HCT116 (cell line): Measurements from ENCODE around the gene PPIH. TPM values are rescaled to one million over a fixed set of nuclear protein-coding genes. Genes with fewer than 3 reads are reported as not detected.

Source experiments
- ATAC-seq: fragments of 200-7000 bp; cut with Tn5 transposase; 2 replicates; pipeline ENCODE4 v1.9.1; 2020; ENCODE audit warnings: mild to moderate bottlenecking, moderate library complexity
- Bru-seq: library from RNA; stranded (reverse); fragments of 400-500 nt; gene quantifications from one replicate; lab custom pipeline; 2021; lab: Mats Ljungman, UMichigan
- BruChase-seq, 2 experiments: library from RNA; stranded (reverse); fragments of 400-500 nt; gene quantifications; one replicate each; lab custom pipeline; 2021; lab: Mats Ljungman, UMichigan
- BruUV-seq: library from RNA; stranded (reverse); fragments of 400-500 nt; replicated peaks from 2 replicates; lab custom pipeline; 2021; lab: Mats Ljungman, UMichigan
- CTCF ChIA-PET: fragments of 300-600 bp; sonication (Branson Sonifier 250); formaldehyde crosslinking; loops from one replicate; lab custom pipeline; 2021; ENCODE audit warnings: antibody characterized with exemption; lab: Charles Lee
- POLR2A ChIA-PET: fragments of 300-600, 350-600 bp; sonication (Branson Sonifier 250); formaldehyde crosslinking; loops from one replicate; lab custom pipeline; 2021; ENCODE audit warnings: antibody characterized with exemption; lab: Charles Lee
- RAD21 ChIA-PET, 2 experiments: fragments of 300-600 bp; sonication (Branson Sonifier 250); formaldehyde crosslinking; loops; one replicate each; lab custom pipeline; 2023; ENCODE audit warnings: low total read pairs in 2 of 2; ENCODE audit not compliant: uncharacterized antibody in 2 of 2, unreplicated experiment in 2 of 2, low non-redundant PET in 1 of 2; lab: Charles Lee
- DNase-seq: peaks from one replicate; pipeline ENCODE4 v3.0.0-alpha.2; 2010; ENCODE audit warnings: low read depth, low spot score
- H2AFZ ChIP-seq: fragments of 200-600 bp; shearing (Covaris generic), sonication (generic); 2 replicates; pipeline ENCODE4 v1.6.1; 2017; ENCODE audit warnings: low read depth, mixed run types, mixed read lengths, antibody characterized with exemption, low read length; ENCODE audit not compliant: poor library complexity, severe bottlenecking
- H3K27ac ChIP-seq: 2 replicates; pipeline ENCODE4 v1.5.1; 2012; ENCODE audit warnings: low read depth, low read length
- H3K27me3 ChIP-seq: fragments of 200-600 bp; sonication (generic); 2 replicates; pipeline ENCODE4 v1.6.1; 2016; ENCODE audit warnings: mixed run types, low read length, mixed read lengths; ENCODE audit not compliant: insufficient read depth
- H3K36me3 ChIP-seq, 2 experiments: fragments of 200-500 bp in 1 of 2; fragments of 200-600 bp in 1 of 2; sonication (Bioruptor generic) in 1 of 2; sonication (generic) in 1 of 2; 2 replicates each; pipeline versions ENCODE4 v1.5.1 to v1.6.1; 2014 to 2016; ENCODE audit warnings: low read length in 2 of 2, inconsistent platforms in 1 of 2, mixed read lengths in 1 of 2, mixed run types in 1 of 2; ENCODE audit not compliant: insufficient read depth in 2 of 2, control insufficient read depth in 1 of 2
- H3K4me1 ChIP-seq, 2 experiments: fragments of 200-600 bp in 1 of 2; sonication (generic) in 1 of 2; 2 replicates each; pipeline versions ENCODE4 v1.5.1 to v1.6.1; 2012 to 2017; ENCODE audit warnings: low read length in 2 of 2, inconsistent platforms in 1 of 2, mild to moderate bottlenecking in 1 of 2, mixed read lengths in 1 of 2, mixed run types in 1 of 2, moderate library complexity in 1 of 2; ENCODE audit not compliant: insufficient read depth in 2 of 2, control insufficient read depth in 1 of 2
- H3K4me2 ChIP-seq: fragments of 200-600 bp; sonication (generic); 2 replicates; pipeline ENCODE4 v1.6.1; 2017; ENCODE audit warnings: mixed run types, low read length, mixed read lengths
- H3K4me3 ChIP-seq, 2 experiments: fragments of 200-600 bp in 1 of 2; sonication (generic) in 1 of 2; replicated peaks in 1 of 2; 2 replicates each; pipeline ENCODE4 v1.5.1; 2011 to 2016; ENCODE audit warnings: low read length in 2 of 2, control low read depth in 1 of 2, low read depth in 1 of 2, mild to moderate bottlenecking in 1 of 2, mixed read lengths in 1 of 2, mixed run types in 1 of 2
- H3K79me2 ChIP-seq: fragments of 200-600 bp; sonication (generic); 2 replicates; pipeline ENCODE4 v1.6.1; 2017; ENCODE audit warnings: mild to moderate bottlenecking, mixed run types, low read length, moderate library complexity, mixed read lengths; ENCODE audit not compliant: insufficient read depth
- H3K9ac ChIP-seq: fragments of 200-600 bp; sonication (generic); 2 replicates; pipeline ENCODE4 v1.6.1; 2016; ENCODE audit warnings: low read length, mixed read lengths
- H3K9me2 ChIP-seq: fragments of 200-600 bp; sonication (generic), shearing (Covaris generic); 2 replicates; pipeline ENCODE4 v1.6.1; 2017; ENCODE audit warnings: mixed run types, mild to moderate bottlenecking, moderate library complexity; ENCODE audit not compliant: insufficient read depth
- H3K9me3 ChIP-seq, 2 experiments: fragments of 200-500 bp in 1 of 2; fragments of 200-600 bp in 1 of 2; sonication (Bioruptor generic) in 1 of 2; sonication (generic) in 1 of 2; 2 replicates each; pipeline ENCODE4 v1.6.1; 2014 to 2017; ENCODE audit warnings: low read length in 2 of 2, mixed read lengths in 2 of 2, inconsistent platforms in 1 of 2, low read depth in 1 of 2, mild to moderate bottlenecking in 1 of 2, mixed run types in 1 of 2, moderate library complexity in 1 of 2; ENCODE audit not compliant: control insufficient read depth in 1 of 2, insufficient read depth in 1 of 2
- H4K20me1 ChIP-seq: fragments of 200-600 bp; sonication (generic), shearing (Covaris generic); 2 replicates; pipeline ENCODE4 v1.6.1; 2017; ENCODE audit warnings: mixed run types, mild to moderate bottlenecking, moderate library complexity; ENCODE audit not compliant: insufficient read depth
- ATF3 ChIP-seq: IDR thresholded peaks from 2 replicates; pipeline ENCODE4 v1.6.1; 2012
- CBX3 ChIP-seq: IDR thresholded peaks from 2 replicates; pipeline ENCODE4 v1.6.1; 2012; ENCODE audit warnings: low read depth
- CEBPB ChIP-seq: IDR thresholded peaks from 2 replicates; pipeline ENCODE4 v1.6.1; 2012; ENCODE audit warnings: low read depth
- CTCF ChIP-seq, 3 experiments: fragments of 200-600 bp in 1 of 3; sonication (generic) in 1 of 3; IDR thresholded peaks in 2 of 3; conservative IDR thresholded peaks in 1 of 3; 2 replicates each; pipeline ENCODE4 v1.5.1; 2012 to 2017; ENCODE audit warnings: low read depth in 2 of 3, low read length in 2 of 3, antibody characterized with exemption in 1 of 3, borderline replicate concordance in 1 of 3, control low read depth in 1 of 3, mild to moderate bottlenecking in 1 of 3, mixed read lengths in 1 of 3, mixed run types in 1 of 3, moderate library complexity in 1 of 3; ENCODE audit not compliant: insufficient read depth in 1 of 3
- EGR1 ChIP-seq: IDR thresholded peaks from 2 replicates; pipeline ENCODE4 v1.6.1; 2012; ENCODE audit warnings: low read depth
- EZH2 ChIP-seq: fragments of 200-600 bp; sonication (generic); IDR thresholded peaks from 2 replicates; pipeline ENCODE4 v1.6.1; 2017; ENCODE audit warnings: antibody characterized with exemption, mixed run types
- EZH2phosphoT487 ChIP-seq: fragments of 200-600 bp; IDR thresholded peaks from 2 replicates; pipeline ENCODE4 v1.6.1; 2018; ENCODE audit warnings: antibody characterized with exemption, borderline replicate concordance
- FOSL1 ChIP-seq: IDR thresholded peaks from 2 replicates; pipeline ENCODE4 v1.6.1; 2012; ENCODE audit warnings: low read depth
- MAX ChIP-seq: IDR thresholded peaks from 2 replicates; pipeline ENCODE4 v1.6.1; 2012
- POLR2AphosphoS5 ChIP-seq: IDR thresholded peaks from 2 replicates; pipeline ENCODE4 v1.6.1; 2011; ENCODE audit warnings: mild to moderate bottlenecking, low read depth, low read length, moderate library complexity
- REST ChIP-seq: IDR thresholded peaks from 2 replicates; pipeline ENCODE4 v1.6.1; 2012; ENCODE audit warnings: low read depth
- SIN3A ChIP-seq: IDR thresholded peaks from 2 replicates; pipeline ENCODE4 v1.6.1; 2012; ENCODE audit warnings: low read depth
- SP1 ChIP-seq: IDR thresholded peaks from 2 replicates; pipeline ENCODE4 v1.6.1; 2012; ENCODE audit warnings: low read depth
- YY1 ChIP-seq: IDR thresholded peaks from 2 replicates; pipeline ENCODE4 v1.6.1; 2011; ENCODE audit warnings: low read length, low read depth, moderate library complexity, mild to moderate bottlenecking; ENCODE audit not compliant: insufficient replicate concordance; ENCODE audit errors: extremely low read depth
- ZFX ChIP-seq: fragments of 450-650 bp; IDR thresholded peaks from 2 replicates; pipeline ENCODE4 v1.6.1; 2017
- ZNF274 ChIP-seq: fragments of 200-500 bp; sonication (Bioruptor generic); IDR thresholded peaks from 2 replicates; pipeline ENCODE4 v1.6.1; 2014; ENCODE audit warnings: mild to moderate bottlenecking, low read depth, low read length, inconsistent platforms
- intact Hi-C: fragments of 100-400 bp; cut with micrococcal nuclease; formaldehyde crosslinking; loops from 2 replicates; pipeline ENCODE4 v1.10.0; 2022
- long read RNA-seq: library from polyadenylated mRNA; unstranded; transcript quantifications from one replicate; pipeline ENCODE4 v2.0.0, GENCODE V29; 2021; ENCODE audit not compliant: unreplicated experiment
- polyA plus RNA-seq: library from polyadenylated mRNA; unstranded; fragments of >200 nt; gene quantifications from 2 replicates; pipeline ENCODE4 v1.2.1, GENCODE V29; 2012; ENCODE audit warnings: missing spikeins
- total RNA-seq: library from RNA; stranded (reverse); gene quantifications from one replicate; pipeline ENCODE4 v1.2.1, GENCODE V29; 2021; ENCODE audit not compliant: unreplicated experiment

Gene PPIH
- 100 TPM for total RNA-seq
- 77.3 and 100 TPM in 2 replicates for polyA plus RNA-seq
- Bru-seq, nascent RNA = percentile 81 among the genes with signal in this experiment
- percentile 78 among the genes with signal in this experiment for BruChase-seq, experiment 1, labeled RNA remaining after a 6-hour chase
- BruChase-seq, experiment 2, labeled RNA remaining after a 2-hour chase = percentile 78 among the genes with signal in this experiment
- long read RNA-seq, transcript PPIH-201 (10 exons, 752 nt) = major isoform, 17 of 87 reads
- long read RNA-seq, partial matches to known transcripts = 60 of 87 reads
- long read RNA-seq, other reads (novel, unspliced or antisense) = 10 of 87 reads

GRCh38 chr1:42657981-42658876, at the start of gene PPIH:
Gene PPIH, plus strand, starts transcription at chr1:42658423. Its CDS starts 24 bp downstream, at chr1:42658447.
- DNase-seq = peak; percentile 88
- H3K4me1 ChIP-seq = peaks cover 11 to 21% of the 10 kb centered on the region in 2 experiments; a peak in 3 of 4 replicates
- CTCF ChIA-PET = no interaction called here
- no peaks in the 10 kb centered on the region for H4K20me1 ChIP-seq
- RAD21 ChIA-PET = no interaction called here
- H2AFZ ChIP-seq = no peak within 1 kb of the TSS
- peaks cover 8 to 21% of the 10 kb centered on the region in 2 experiments for H3K36me3 ChIP-seq
- intact Hi-C loops = loop anchor here (10.0 kb wide), 1 partner anchor 313 kb away; no protein-coding TSS in a partner anchor
- peak within 1 kb of the TSS; percentile 89 to 98 for H3K4me3 ChIP-seq
- POLR2A ChIA-PET = interaction anchor here (1.1 to 1.4 kb wide), 2 partner anchors 24 to 108 kb away, joined by 4 to 7 read pairs; partner anchors contain the start of gene YBX1
- peak within 1 kb of the TSS; percentile 94 for H3K9ac ChIP-seq
- peak; percentile 99 for ATAC-seq
- H3K27me3 ChIP-seq = no peaks in the 10 kb centered on the region
- H3K9me2 ChIP-seq = no peaks in the 10 kb centered on the region
- H3K27ac ChIP-seq = peak within 1 kb of the TSS; percentile 70
- peak within 1 kb of the TSS; percentile 92 for H3K4me2 ChIP-seq
- H3K9me3 ChIP-seq = no peaks in the 10 kb centered on the region
- H3K79me2 ChIP-seq = peaks cover 50% of the 10 kb centered on the region
- BruUV-seq = TSS peak; percentile 68
- TF ChIP-seq YY1 = peak; percentile 91
- TF ChIP-seq CTCF (IDR thresholded peaks at IDR 0.05 in 2 of 3, conservative IDR thresholded peaks at IDR 0.05 in 1 of 3; ENCODE audit: borderline replicate concordance in 1 of 3, insufficient read depth in 1 of 3, low read depth in 2 of 3, low read length in 2 of 3) = no peak
- TF ChIP-seq ZNF274 = no peak
- no peak for TF ChIP-seq REST
- no peak for TF ChIP-seq EZH2phosphoT487
- peak; percentile 93 for TF ChIP-seq SIN3A
- no peak for TF ChIP-seq CEBPB
- TF ChIP-seq EZH2 = no peak
- TF ChIP-seq FOSL1 = no peak
- 0 out of 2 replicates have a peak, but pooled peaks have one; percentile 39 for TF ChIP-seq CBX3
- peak; percentile 96 for TF ChIP-seq POLR2AphosphoS5
- TF ChIP-seq SP1 = peak; percentile 86
- TF ChIP-seq MAX = peak; percentile 92
- peak; percentile 87 for TF ChIP-seq EGR1
- no peak for TF ChIP-seq ATF3
- peak; percentile 54; the same call in 1 of the 2 replicates for TF ChIP-seq ZFX
